Body of pancreas (tissue), 4 donors: ENCODE data around the gene PRR12. TPM values are rescaled to one million over a fixed set of nuclear protein-coding genes. Genes with fewer than 3 reads are reported as not detected.

Experiments
- ATAC-seq: fragments of 150-250 bp; one replicate; pipeline ENCODE4 v1.9.1; 2016
- DNase-seq, 4 donors: peaks; one replicate each; pipeline ENCODE4 v3.0.0-alpha.2; 2019
- H3K27ac ChIP-seq, 4 donors: fragments of 200-600 bp; sonication (generic); 1 replicate in 3 of 4; 2 replicates in 1 of 4; pipeline versions ENCODE4 v1.5.1 to v1.6.1; 2016 to 2019; ENCODE audit warnings: mild to moderate bottlenecking in 1 of 4, mixed read lengths in 1 of 4, moderate library complexity in 1 of 4
- H3K27me3 ChIP-seq, 2 donors: fragments of 200-600 bp; sonication (generic); one replicate each; pipeline ENCODE4 v1.6.0; 2016; ENCODE audit warnings: mild to moderate bottlenecking in 1 of 2
- H3K36me3 ChIP-seq, 2 donors: fragments of 200-600 bp; sonication (generic); replicated peaks in 1 of 2; 2 replicates each; pipeline ENCODE4 v1.5.1; 2016; ENCODE audit warnings: low read depth in 2 of 2; ENCODE audit not compliant: insufficient read depth in 1 of 2
- H3K4me1 ChIP-seq: fragments of 200-600 bp; sonication (generic); one replicate; pipeline ENCODE4 v1.6.0; 2016
- H3K4me3 ChIP-seq, 2 donors: fragments of 200-600 bp; sonication (generic); 1 replicate in 1 of 2; 2 replicates in 1 of 2; pipeline ENCODE4 v1.5.1; 2016 to 2019
- H3K9me3 ChIP-seq, 3 donors: fragments of 200-600 bp; sonication (generic); 1 replicate in 2 of 3; 2 replicates in 1 of 3; pipeline ENCODE4 v1.5.1; 2016
- POLR2A ChIP-seq, 3 donors: fragments of 450-650 bp; IDR thresholded peaks; one replicate each; pipeline ENCODE4 v1.6.1; 2016; ENCODE audit warnings: antibody characterized with exemption in 3 of 3, mild to moderate bottlenecking in 2 of 3
- WGBS, 2 donors: methylation state at CpG; one replicate each; pipeline ENCODE4 v1.1.5; 2017; 5-methylcytosine and 5-hydroxymethylcytosine counted together
- intact Hi-C: fragments of 100-400 bp; cut with DNase I; formaldehyde crosslinking; loops from one replicate; pipeline ENCODE4 v1.15.1; 2023
- total RNA-seq, 2 donors: library from RNA; depleted of rRNA; stranded (reverse); fragments of >200 nt; gene quantifications; one replicate each; pipeline ENCODE4 v1.1.0, GENCODE V29; 2016
- TF ChIP-seq, protein P1 (sequence below), 7 experiments: fragments of 450-650 bp in 4 of 7; fragments of 200-600 bp in 3 of 7; sonication (generic) in 3 of 7; IDR thresholded peaks; one replicate each; pipeline ENCODE4 v1.5.1; 2016 to 2019; ENCODE audit warnings: antibody characterized with exemption in 7 of 7

The PRR12 gene
- total RNA-seq, 2 donors from 2014 or later: 8.0 to 23.4 TPM

DNA sequence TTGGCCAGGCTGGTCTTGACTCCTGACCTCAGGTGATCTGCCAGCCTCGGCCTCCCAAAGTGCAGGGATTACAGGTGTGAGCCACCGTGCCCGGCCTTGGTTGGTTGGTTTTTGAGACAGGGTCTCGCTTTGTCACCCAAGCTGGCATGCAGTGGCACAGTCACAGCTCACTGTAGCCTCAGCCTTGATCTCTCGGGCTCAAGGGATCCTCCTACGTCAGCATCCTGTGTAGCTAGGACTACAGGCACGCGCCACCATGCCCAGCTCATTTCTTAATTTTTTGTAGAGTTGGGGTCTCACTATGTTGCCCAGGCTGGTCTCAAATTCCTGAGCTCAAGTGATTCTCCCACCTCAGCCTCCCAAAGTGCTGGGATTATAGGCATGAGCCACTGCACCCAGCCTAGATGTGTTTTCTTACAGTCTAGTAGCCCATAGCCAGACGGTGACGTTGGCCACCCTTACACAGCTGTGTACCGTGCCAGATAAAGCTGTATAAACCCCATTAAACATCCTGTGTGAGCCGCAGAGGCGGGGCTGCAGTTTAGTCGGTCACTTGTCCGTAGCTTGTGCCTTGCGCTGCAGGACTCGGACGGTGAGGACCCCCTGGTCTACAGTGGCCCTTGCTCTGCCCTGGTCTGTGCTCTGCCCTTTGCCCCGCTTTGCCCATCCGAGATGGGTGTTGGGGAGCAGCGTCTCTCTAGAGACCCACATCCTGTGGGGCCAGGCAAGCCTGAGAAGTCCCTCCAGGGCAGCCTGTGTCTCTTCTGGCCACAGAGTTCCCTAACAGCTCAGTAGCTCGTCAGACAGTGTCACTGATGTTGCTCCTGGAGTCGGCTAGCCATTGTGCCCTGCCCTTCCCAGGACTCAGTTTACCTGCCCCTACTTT, 64.8 kb downstream of the PRR12 start:
- intact Hi-C loops: no loop called here
- TF ChIP-seq POLR2A (IDR thresholded peaks at IDR 0.05): no peak
- TF ChIP-seq, protein P1, sequence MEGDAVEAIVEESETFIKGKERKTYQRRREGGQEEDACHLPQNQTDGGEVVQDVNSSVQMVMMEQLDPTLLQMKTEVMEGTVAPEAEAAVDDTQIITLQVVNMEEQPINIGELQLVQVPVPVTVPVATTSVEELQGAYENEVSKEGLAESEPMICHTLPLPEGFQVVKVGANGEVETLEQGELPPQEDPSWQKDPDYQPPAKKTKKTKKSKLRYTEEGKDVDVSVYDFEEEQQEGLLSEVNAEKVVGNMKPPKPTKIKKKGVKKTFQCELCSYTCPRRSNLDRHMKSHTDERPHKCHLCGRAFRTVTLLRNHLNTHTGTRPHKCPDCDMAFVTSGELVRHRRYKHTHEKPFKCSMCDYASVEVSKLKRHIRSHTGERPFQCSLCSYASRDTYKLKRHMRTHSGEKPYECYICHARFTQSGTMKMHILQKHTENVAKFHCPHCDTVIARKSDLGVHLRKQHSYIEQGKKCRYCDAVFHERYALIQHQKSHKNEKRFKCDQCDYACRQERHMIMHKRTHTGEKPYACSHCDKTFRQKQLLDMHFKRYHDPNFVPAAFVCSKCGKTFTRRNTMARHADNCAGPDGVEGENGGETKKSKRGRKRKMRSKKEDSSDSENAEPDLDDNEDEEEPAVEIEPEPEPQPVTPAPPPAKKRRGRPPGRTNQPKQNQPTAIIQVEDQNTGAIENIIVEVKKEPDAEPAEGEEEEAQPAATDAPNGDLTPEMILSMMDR (IDR thresholded peaks at IDR 0.05): no peak
- Histone ChIP-seq H3K36me3 (peaks cover 3 to 38% of the 10 kb centered on the region in 2 donors), H3K27ac (no peak overlapping the region), H3K4me1 (no peaks in the 10 kb centered on the region), H3K9me3 (no peaks in the 10 kb centered on the region), H3K4me3 (no peak overlapping the region), H3K27me3 (no peaks in the 10 kb centered on the region)
- 86 to 91% methylated on average over 12 to 23 of the region's 23 CpGs for WGBS, 2 donors
- DNase-seq (no peak), ATAC-seq (no peak)

DNA sequence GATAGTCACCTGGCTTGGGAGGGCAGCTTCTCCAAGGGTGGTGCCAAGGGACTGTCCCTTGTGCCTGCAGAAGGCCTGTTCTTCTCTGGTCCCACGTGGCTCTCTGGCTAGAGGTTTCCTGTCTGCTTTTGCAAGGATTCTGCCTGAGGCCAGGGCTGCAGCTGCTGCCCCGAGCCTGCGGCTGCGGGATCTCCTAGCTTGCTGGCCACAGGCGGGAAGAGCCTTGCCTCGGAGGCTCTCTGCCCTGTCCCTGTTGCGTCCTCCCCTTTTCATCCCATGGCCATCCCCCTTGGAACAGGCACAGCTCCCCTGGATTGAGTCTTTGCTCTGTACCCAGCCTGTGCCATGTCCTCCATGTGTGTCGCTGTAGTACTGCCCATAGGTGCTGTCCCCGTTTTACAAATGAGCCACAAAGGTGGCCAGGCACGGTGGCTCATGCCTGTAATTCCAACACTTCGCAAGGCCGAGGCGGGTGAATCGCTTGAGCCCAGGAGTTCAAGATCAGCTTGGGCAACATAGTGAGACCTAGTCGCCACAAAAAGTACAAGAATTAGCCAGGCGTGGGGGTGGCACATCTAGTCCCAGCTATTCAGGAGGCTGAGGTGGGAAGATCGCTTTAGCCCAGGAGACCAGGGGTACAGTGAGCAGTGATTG, 65.6 kb downstream of the PRR12 start:
- no peak for DNase-seq
- no peaks in the 10 kb centered on the region for H3K27me3 ChIP-seq
- H3K9me3 ChIP-seq: no peaks in the 10 kb centered on the region
- TF ChIP-seq POLR2A (IDR thresholded peaks at IDR 0.05): no peak
- TF ChIP-seq, protein P1 (IDR thresholded peaks at IDR 0.05): no peak
- no peak for ATAC-seq
- H3K27ac ChIP-seq: no peak overlapping the region
- intact Hi-C loops: no loop called here
- no peak overlapping the region for H3K4me3 ChIP-seq
- no peaks in the 10 kb centered on the region for H3K4me1 ChIP-seq
- peaks cover 0 to 38% of the 10 kb centered on the region in 2 donors for H3K36me3 ChIP-seq
- 89 to 93% methylated on average over 17 of the region's 17 CpGs for WGBS, 2 donors

DNA sequence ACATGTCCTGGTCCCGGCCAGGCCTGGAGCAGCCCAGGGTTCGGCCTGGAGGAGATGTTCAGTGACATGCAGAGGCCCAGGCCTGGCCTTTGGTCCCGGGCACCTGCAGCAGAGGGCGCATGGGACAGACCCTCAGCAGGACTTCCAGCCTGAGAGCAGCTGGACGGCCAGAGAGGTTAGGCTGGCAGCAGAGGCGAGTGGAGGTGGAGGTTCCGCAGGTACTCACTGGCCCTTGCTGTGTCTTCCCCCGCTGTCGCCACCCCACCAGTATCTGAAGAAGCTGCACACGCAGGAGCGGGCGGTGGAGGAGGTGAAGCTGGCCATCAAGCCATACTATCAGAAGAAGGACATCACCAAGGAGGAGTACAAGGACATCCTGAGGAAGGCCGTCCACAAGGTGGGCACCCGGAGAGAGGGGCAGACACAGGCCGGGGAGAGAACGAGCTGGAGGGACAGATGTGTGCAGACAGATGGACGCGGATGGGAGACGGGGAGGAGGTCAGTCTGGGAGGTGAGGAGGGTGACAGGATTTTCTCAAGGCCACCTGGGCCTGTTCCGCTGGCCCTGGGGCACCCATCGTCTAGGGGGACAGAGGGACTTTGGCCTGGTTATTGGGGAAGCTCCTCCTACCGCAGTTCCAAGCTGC, 66.6 kb downstream of the PRR12 start:
- ATAC-seq (no peak), DNase-seq (no peak)
- Histone ChIP-seq H3K9me3 (no peaks in the 10 kb centered on the region), H3K4me3 (no peak overlapping the region), H3K27me3 (no peaks in the 10 kb centered on the region), H3K4me1 (no peaks in the 10 kb centered on the region), H3K27ac (no peak overlapping the region), H3K36me3 (peaks cover 7 to 37% of the 10 kb centered on the region in 2 donors)
- 85 to 88% methylated on average over 13 to 21 of the region's 22 CpGs for WGBS, 2 donors
- intact Hi-C loops: no loop called here
- no peak for TF ChIP-seq POLR2A (IDR thresholded peaks at IDR 0.05)
- TF ChIP-seq, protein P1 (IDR thresholded peaks at IDR 0.05): no peak

DNA sequence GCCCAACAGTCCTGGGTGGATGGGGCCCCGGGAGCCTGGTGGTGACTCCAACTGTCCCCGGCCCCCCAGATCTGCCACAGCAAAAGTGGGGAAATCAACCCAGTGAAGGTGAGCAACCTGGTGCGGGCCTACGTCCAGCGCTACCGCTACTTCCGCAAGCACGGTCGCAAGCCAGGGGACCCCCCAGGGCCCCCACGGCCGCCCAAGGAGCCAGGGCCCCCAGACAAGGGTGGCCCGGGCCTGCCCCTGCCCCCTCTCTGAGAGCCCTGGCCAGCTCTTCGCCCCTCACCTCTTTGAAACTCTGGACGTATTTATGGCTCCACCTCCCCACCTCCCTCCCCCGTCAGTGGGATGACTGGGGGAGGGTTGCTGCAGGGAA, 67.1 kb downstream of the PRR12 start:
- DNase-seq: no peak
- Histone ChIP-seq H3K27me3 (no peaks in the 10 kb centered on the region), H3K9me3 (no peaks in the 10 kb centered on the region), H3K4me3 (no peak overlapping the region), H3K4me1 (no peaks in the 10 kb centered on the region), H3K36me3 (peaks cover 7 to 32% of the 10 kb centered on the region in 2 donors), H3K27ac (no peak overlapping the region)
- 88% methylated on average over 3 to 9 of the region's 15 CpGs for WGBS, 2 donors
- intact Hi-C loops: no loop called here
- TF ChIP-seq POLR2A (IDR thresholded peaks at IDR 0.05): no peak
- TF ChIP-seq, protein P1 (IDR thresholded peaks at IDR 0.05): no peak
- ATAC-seq: no peak
